Tongue (tissue), 2 donors: ENCODE results near the gene GALNT13. TPM values are rescaled to one million over a fixed set of nuclear protein-coding genes. Genes with fewer than 3 reads are reported as not detected.
"Not testable (repeated sequence)": the region's sequence is repeated elsewhere in the genome, so short reads cannot be mapped to it uniquely, and the experiment has no call there.

Experiments
- DNase-seq: peaks from one replicate; pipeline ENCODE4 v3.0.0-alpha.2; 2015
- total RNA-seq: library from RNA; depleted of rRNA; stranded (reverse); fragments of >200 nt; gene quantifications from one replicate; pipeline ENCODE4 v1.2.3, GENCODE V29; 2014

GALNT13 gene
- total RNA-seq, 1 donor from 2014 or later = 1.1 TPM

- DNase-seq = no peak
These were observed 555.7 kb downstream of the GALNT13 start for GRCh38 chr2:154427453-154427852.

GRCh38 chr2:154428022-154428421 is 556.3 kb downstream of the GALNT13 start:
- DNase-seq = no peak

GRCh38 chr2:154433010-154433409 is 561.3 kb downstream of the GALNT13 start:
- no peak for DNase-seq

GRCh38 chr2:154437104-154437503 is 565.4 kb downstream of the GALNT13 start:
- no peak for DNase-seq

- DNase-seq = no peak
These were observed 567.4 kb downstream of the GALNT13 start for GRCh38 chr2:154439156-154439555.

- no peak for DNase-seq
These were observed 572.2 kb downstream of the GALNT13 start for GRCh38 chr2:154443919-154444318.

GRCh38 chr2:154446324-154446723 is 574.6 kb downstream of the GALNT13 start:
- no peak for DNase-seq

GRCh38 chr2:154447727-154448418 is 576.2 kb downstream of the GALNT13 start:
- no peak for DNase-seq

- no peak for DNase-seq
These were observed 578.4 kb downstream of the GALNT13 start for GRCh38 chr2:154449951-154450658.

GRCh38 chr2:154452471-154452870 is 580.7 kb downstream of the GALNT13 start:
- DNase-seq = no peak

- peak; percentile 2 for DNase-seq
These were observed 581.3 kb downstream of the GALNT13 start for GRCh38 chr2:154452906-154453493.

GRCh38 chr2:154455166-154455565 is 583.4 kb downstream of the GALNT13 start:
- DNase-seq = no peak

- DNase-seq = peak; percentile 15
These were observed 584.1 kb downstream of the GALNT13 start for GRCh38 chr2:154455866-154456265.

- no peak for DNase-seq
These were observed 585.6 kb downstream of the GALNT13 start for GRCh38 chr2:154457286-154457685.

- no peak for DNase-seq
These were observed 587.6 kb downstream of the GALNT13 start for GRCh38 chr2:154459286-154459685.

- no peak for DNase-seq
These were observed 590.9 kb downstream of the GALNT13 start for GRCh38 chr2:154462634-154463033.

- no peak for DNase-seq
These were observed 594.5 kb downstream of the GALNT13 start for GRCh38 chr2:154466226-154466625.

- DNase-seq = no peak
These were observed 598.7 kb downstream of the GALNT13 start for GRCh38 chr2:154470376-154470775.

GRCh38 chr2:154471492-154471891 is 599.8 kb downstream of the GALNT13 start:
- DNase-seq = not testable (repeated sequence)

GRCh38 chr2:154477319-154477718 is 605.6 kb downstream of the GALNT13 start:
- no peak for DNase-seq

- no peak for DNase-seq
These were observed 608.8 kb downstream of the GALNT13 start for GRCh38 chr2:154480521-154480920.

- no peak for DNase-seq
These were observed 609.6 kb downstream of the GALNT13 start for GRCh38 chr2:154481336-154481735.

GRCh38 chr2:154484338-154485099 is 612.8 kb downstream of the GALNT13 start:
- no peak for DNase-seq
